ENCODE results near the gene KLHL26.
"Not testable (repeated sequence)": the region's sequence is repeated elsewhere in the genome, so short reads cannot be mapped to it uniquely, and the experiment has no call there.

- not testable (repeated sequence) for TF ChIP-seq CTCF (conservative IDR thresholded peaks at IDR 0.05; ENCODE audit: low read length); EZH2phosphoT487 (IDR thresholded peaks at IDR 0.05; ENCODE audit: borderline replicate concordance)
These were observed 44.1 kb upstream of the KLHL26 start for GRCh38 chr19:18592732-18593131.

All from Loucy (cell line).